Measurements from ENCODE around the gene CD163L1.

GRCh38 chr12:7310070-7310469, 133.9 kb downstream of the CD163L1 start:
- TF ChIP-seq CTCF (IDR thresholded peaks at IDR 0.05; ENCODE audit: low read length) (no peak), EZH2phosphoT487 (IDR thresholded peaks at IDR 0.05; ENCODE audit: low read length) (no peak)
